CD1c-positive myeloid dendritic cell (primary cell): ENCODE data around the gene ETNPPL.

Experiments used
- DNase-seq: peaks from one replicate; pipeline ENCODE4 v3.0.0-alpha.2; 2016; ENCODE audit errors: extremely low spot score

The ETNPPL gene

DNA sequence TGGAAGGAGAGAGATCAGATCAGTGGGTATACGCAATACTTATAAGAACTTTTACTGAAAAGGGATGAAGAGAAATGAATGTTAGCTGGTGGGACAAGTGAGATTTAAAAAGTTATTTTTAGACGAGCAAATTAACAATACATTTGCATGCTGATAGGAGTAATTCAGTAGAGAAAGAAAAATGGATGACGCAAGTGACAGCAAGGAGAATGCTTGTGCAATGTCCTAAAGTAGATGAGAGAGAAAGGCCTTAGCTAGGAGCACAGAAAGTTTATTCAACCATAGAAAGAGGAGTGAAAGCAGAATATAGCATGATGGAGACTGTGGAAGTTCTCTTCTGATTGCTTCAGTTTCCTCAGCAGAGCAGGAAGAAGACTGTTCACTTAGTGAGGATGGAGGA, 66.7 kb downstream of the ETNPPL start:
- no peak for DNase-seq

DNA sequence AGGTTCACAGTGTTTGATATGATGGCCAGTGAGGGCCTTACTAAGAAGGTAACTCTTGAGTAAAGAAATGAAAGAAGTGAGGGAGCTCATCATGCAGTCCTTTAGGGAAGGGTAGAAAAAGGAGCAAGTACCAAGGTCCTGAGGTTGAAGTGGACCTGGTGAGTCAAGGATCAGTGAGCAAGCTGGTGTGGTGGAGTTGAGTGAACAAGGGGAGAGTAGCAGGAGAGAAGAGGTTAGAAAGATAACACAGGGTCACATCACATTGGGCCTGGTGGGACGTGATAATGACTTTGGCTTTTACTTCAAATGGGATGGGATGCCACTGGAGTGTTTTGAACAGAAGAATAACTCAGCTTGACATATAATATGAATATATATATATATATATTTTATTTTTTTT, 67.8 kb downstream of the ETNPPL start:
- no peak for DNase-seq

DNA sequence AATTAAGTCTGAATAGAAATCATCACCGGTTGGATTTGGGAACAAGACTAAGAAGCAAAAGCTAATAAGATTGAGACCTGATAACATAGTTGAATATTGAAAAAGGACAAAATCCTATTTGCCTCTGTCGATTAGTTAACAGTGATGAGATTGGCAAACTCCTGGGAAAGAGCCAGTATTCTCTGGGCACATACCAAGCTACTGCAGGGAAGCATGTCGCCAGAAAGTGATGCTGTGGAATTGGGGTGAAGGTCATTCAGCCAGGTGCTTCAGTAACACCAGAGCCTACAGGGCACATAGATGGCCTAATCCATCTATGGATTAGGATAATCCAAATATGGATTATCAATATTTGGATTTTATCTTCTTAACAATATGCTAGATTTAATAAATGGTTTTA, 68.4 kb downstream of the ETNPPL start:
- DNase-seq = no peak

DNA sequence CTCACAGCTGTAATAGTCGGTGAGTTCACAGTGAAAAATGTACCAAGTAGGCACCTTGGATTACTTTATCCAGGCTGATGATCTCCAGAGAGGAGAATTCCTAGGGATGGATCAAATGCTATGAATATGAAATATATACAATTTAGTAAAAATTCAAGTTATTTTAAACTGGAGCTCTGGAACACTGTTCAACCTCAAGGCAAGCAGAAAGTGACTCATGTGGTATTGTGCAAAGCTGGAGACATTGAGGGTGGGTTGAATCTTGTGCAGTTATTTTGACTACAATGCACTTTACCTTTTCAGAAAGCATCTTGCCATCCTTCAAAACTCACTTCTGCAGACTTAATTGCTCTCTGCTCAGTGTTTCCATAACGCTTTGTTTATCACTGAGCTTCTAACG, 69.0 kb downstream of the ETNPPL start:
- no peak for DNase-seq

GRCh38 chr4:108693211-108693610, 69.6 kb downstream of the ETNPPL start:
- no peak for DNase-seq
